H1 (cell line): ENCODE results near the gene SLC2A1. TPM values are rescaled to one million over a fixed set of nuclear protein-coding genes. Genes with fewer than 3 reads are reported as not detected.

ENCODE experiments used
- CTCF ChIA-PET: fragments of 300-600 bp; sonication (Branson Sonifier 250); formaldehyde crosslinking; loops from one replicate; lab custom pipeline; 2021; ENCODE audit not compliant: partially characterized antibody; lab: Charles Lee
- POLR2A ChIA-PET: fragments of 300-600 bp; sonication (Branson Sonifier 250); formaldehyde crosslinking; loops from one replicate; lab custom pipeline; 2021; ENCODE audit warnings: inconsistent platforms; ENCODE audit not compliant: partially characterized antibody; lab: Charles Lee
- DNase-seq, 2 experiments: peaks; one replicate each; pipeline versions ENCODE4 v3.0.0 to v3.0.0-alpha.2; 2010 to 2022; ENCODE audit warnings: low spot score in 2 of 2, low read depth in 1 of 2, mixed read lengths in 1 of 2
- FAIRE-seq: peaks from 2 replicates; lab custom pipeline; 2011; peaks lifted over from hg19 to GRCh38; lab: Jason Lieb, UNC
- H2AFZ ChIP-seq: 2 replicates; pipeline ENCODE4 v1.8.1; 2012; ENCODE audit warnings: low read length, inconsistent platforms
- H2AK5ac ChIP-seq: 2 replicates; pipeline ENCODE4 v1.6.1; 2013; ENCODE audit warnings: low read depth, low read length
- H2BK120ac ChIP-seq: replicated peaks from 2 replicates; pipeline ENCODE3; 2013; ENCODE audit warnings: low read depth, low read length, inconsistent platforms
- H2BK12ac ChIP-seq: 2 replicates; pipeline ENCODE4 v1.6.1; 2013; ENCODE audit warnings: low read depth, low read length
- H2BK15ac ChIP-seq: 2 replicates; pipeline ENCODE4 v1.6.1; 2013; ENCODE audit warnings: low read length
- H2BK20ac ChIP-seq: 2 replicates; pipeline ENCODE4 v1.6.1; 2013; ENCODE audit warnings: low read length
- H2BK5ac ChIP-seq: 2 replicates; pipeline ENCODE4 v1.6.1; 2013; ENCODE audit warnings: low read depth, low read length
- H3K14ac ChIP-seq: 2 replicates; pipeline ENCODE4 v1.6.1; 2013; ENCODE audit warnings: inconsistent platforms; ENCODE audit not compliant: insufficient read length
- H3K18ac ChIP-seq: 2 replicates; pipeline ENCODE4 v1.6.1; 2013; ENCODE audit warnings: low read length; ENCODE audit errors: extremely low read depth
- H3K23ac ChIP-seq: 2 replicates; pipeline ENCODE4 v1.6.1; 2013; ENCODE audit warnings: inconsistent platforms; ENCODE audit not compliant: insufficient read length
- H3K23me2 ChIP-seq: 2 replicates; pipeline ENCODE4 v1.6.1; 2013; ENCODE audit warnings: low read depth, low read length
- H3K27ac ChIP-seq: 2 replicates; pipeline ENCODE4 v1.6.1; 2011; ENCODE audit warnings: low read depth, low read length, inconsistent platforms
- H3K27me3 ChIP-seq, 4 experiments: replicated peaks in 1 of 4; 1 replicate in 1 of 4; 2 replicates in 3 of 4; pipeline versions ENCODE4 v1.6.1 to v1.8.1; 2011 to 2013; ENCODE audit warnings: low read length in 3 of 4, mild to moderate bottlenecking in 3 of 4, inconsistent platforms in 2 of 4, mixed read lengths in 2 of 4, moderate library complexity in 1 of 4; ENCODE audit not compliant: control insufficient read depth in 3 of 4, insufficient read depth in 3 of 4; ENCODE audit errors: extremely low read depth in 1 of 4
- H3K36me3 ChIP-seq, 4 experiments: 2 replicates each; pipeline versions ENCODE4 v1.6.1 to v1.8.1; 2011 to 2013; ENCODE audit warnings: mild to moderate bottlenecking in 4 of 4, low read length in 3 of 4, moderate library complexity in 2 of 4, control low read depth in 1 of 4, inconsistent platforms in 1 of 4; ENCODE audit not compliant: insufficient read depth in 4 of 4, control insufficient read depth in 2 of 4
- H3K4ac ChIP-seq: replicated peaks from 2 replicates; pipeline ENCODE3; 2013; ENCODE audit warnings: low read length, low read depth, mixed read lengths, inconsistent platforms; ENCODE audit not compliant: insufficient read length
- H3K4me1 ChIP-seq, 4 experiments: replicated peaks in 1 of 4; 1 replicate in 1 of 4; 2 replicates in 3 of 4; pipeline versions ENCODE4 v1.6.1 to v1.8.1; 2011 to 2013; ENCODE audit warnings: low read length in 3 of 4, inconsistent platforms in 2 of 4, mixed read lengths in 1 of 4; ENCODE audit not compliant: insufficient read depth in 4 of 4, control insufficient read depth in 3 of 4
- H3K4me2 ChIP-seq, 2 experiments: 2 replicates each; pipeline versions ENCODE4 v1.6.1 to v1.8.1; 2011 to 2013; ENCODE audit warnings: low read depth in 2 of 2, low read length in 2 of 2, control low read depth in 1 of 2, inconsistent platforms in 1 of 2, mild to moderate bottlenecking in 1 of 2; ENCODE audit not compliant: insufficient read depth in 1 of 2
- H3K4me3 ChIP-seq, 4 experiments: fragments of 200-600, 300-600 bp in 1 of 4; sonication (generic), shearing (Covaris generic), sonication (Bioruptor Twin) in 1 of 4; 2 replicates each; pipeline versions ENCODE4 v1.5.1 to v1.8.1; 2011 to 2016; ENCODE audit warnings: low read length in 4 of 4, low read depth in 3 of 4, control low read depth in 2 of 4, inconsistent platforms in 2 of 4, mild to moderate bottlenecking in 2 of 4, mixed read lengths in 1 of 4, moderate library complexity in 1 of 4; ENCODE audit not compliant: insufficient read depth in 2 of 4; ENCODE audit errors: extremely low read depth in 1 of 4
- H3K56ac ChIP-seq: replicated peaks from 2 replicates; pipeline ENCODE3; 2013; ENCODE audit warnings: low read depth, mild to moderate bottlenecking, mixed read lengths, low read length, inconsistent platforms; ENCODE audit not compliant: insufficient read length
- H3K79me1 ChIP-seq: 2 replicates; pipeline ENCODE4 v1.6.1; 2013; ENCODE audit warnings: low read depth, low read length, control low read depth
- H3K79me2 ChIP-seq, 2 experiments: 2 replicates each; pipeline versions ENCODE4 v1.6.1 to v1.8.1; 2012 to 2013; ENCODE audit warnings: low read length in 2 of 2, mild to moderate bottlenecking in 2 of 2, inconsistent platforms in 1 of 2; ENCODE audit not compliant: insufficient read depth in 2 of 2, control insufficient read depth in 1 of 2
- H3K9ac ChIP-seq, 4 experiments: replicated peaks in 1 of 4; 1 replicate in 1 of 4; 2 replicates in 3 of 4; pipeline versions ENCODE4 v1.6.1 to v1.8.1; 2011 to 2013; ENCODE audit warnings: low read depth in 3 of 4, low read length in 3 of 4, control low read depth in 2 of 4, mild to moderate bottlenecking in 2 of 4, moderate library complexity in 2 of 4, inconsistent platforms in 1 of 4; ENCODE audit errors: extremely low read depth in 1 of 4
- H3K9me3 ChIP-seq, 2 experiments: 2 replicates each; pipeline versions ENCODE4 v1.6.1 to v1.8.1; 2012 to 2013; ENCODE audit warnings: mild to moderate bottlenecking in 2 of 2, moderate library complexity in 2 of 2, control low read depth in 1 of 2, inconsistent platforms in 1 of 2, low read depth in 1 of 2, low read length in 1 of 2, mixed read lengths in 1 of 2; ENCODE audit not compliant: insufficient read depth in 2 of 2
- H4K20me1 ChIP-seq, 2 experiments: replicated peaks in 1 of 2; 2 replicates each; pipeline versions ENCODE3 to v1.8.1; 2011 to 2013; ENCODE audit warnings: inconsistent platforms in 2 of 2, low read length in 2 of 2, mild to moderate bottlenecking in 1 of 2; ENCODE audit not compliant: insufficient read depth in 2 of 2, control insufficient read depth in 1 of 2
- H4K5ac ChIP-seq: 2 replicates; pipeline ENCODE4 v1.6.1; 2013; ENCODE audit warnings: low read length, low read depth, mixed read lengths, inconsistent platforms; ENCODE audit not compliant: insufficient read length
- H4K8ac ChIP-seq: 2 replicates; pipeline ENCODE4 v1.8.0; 2013; ENCODE audit warnings: mild to moderate bottlenecking, moderate library complexity, low read length, inconsistent platforms; ENCODE audit not compliant: insufficient read depth; ENCODE audit errors: extremely low read depth
- H4K91ac ChIP-seq: replicated peaks from 2 replicates; pipeline ENCODE3; 2013; ENCODE audit warnings: low read length, mixed read lengths, inconsistent platforms; ENCODE audit not compliant: insufficient read length
- CHD2 ChIP-seq: IDR thresholded peaks from 2 replicates; pipeline ENCODE4 v1.6.1; 2012; ENCODE audit warnings: low read length, improper control_type of control experiment
- RXRA ChIP-seq: IDR thresholded peaks from 2 replicates; pipeline ENCODE4 v1.6.1; 2011; ENCODE audit warnings: low read depth, mild to moderate bottlenecking, low read length, moderate library complexity; ENCODE audit not compliant: insufficient read depth
- TEAD4 ChIP-seq: IDR thresholded peaks from 2 replicates; pipeline ENCODE4 v1.6.1; 2012; ENCODE audit warnings: low read depth, low read length, inconsistent platforms, mixed read lengths
- WGBS, 2 experiments: shearing (Covaris generic) in 1 of 2; methylation state at CpG; one replicate each; pipeline versions ENCODE4 v1.1.6 to v1.1.7; 2013 to 2015; ENCODE audit warnings: low lambda C conversion rate in 2 of 2, mixed read lengths in 2 of 2, inconsistent platforms in 1 of 2, low coverage in 1 of 2, missing lambda C conversion rate in 1 of 2; ENCODE audit not compliant: insufficient replicate concordance in 2 of 2, insufficient coverage in 1 of 2, insufficient read length in 1 of 2; ENCODE audit errors: extremely low coverage in 1 of 2, missing lambda C conversion rate in 1 of 2; 5-methylcytosine and 5-hydroxymethylcytosine counted together
- polyA plus RNA-seq, 7 experiments: library from polyadenylated mRNA; depleted of rRNA in 3 of 7; stranded (reverse) in 5 of 7; unstranded in 2 of 7; fragments of >200 nt in 5 of 7; fragments of 200-250 nt in 2 of 7; gene quantifications; 1 replicate in 5 of 7; 2 replicates in 1 of 7; 4 replicates in 1 of 7; pipeline versions ENCODE4 v1.2.1 to v1.2.3, GENCODE V29; 2011 to 2013; ENCODE audit warnings: missing spikeins in 2 of 7, mixed read lengths in 2 of 7
- total RNA-seq: library from RNA; stranded (reverse); fragmentation: NEBNext Ultra II Directional; extraction: Animal tissue kit (Norgen Biotek cat#: 25700); gene quantifications from 2 replicates; pipeline ENCODE4 v1.2.1, GENCODE V29; 2021

Gene SLC2A1
- total and polyA plus RNA-seq, 2 of the 8 experiments (the other 6 are each of a cell fraction or from before 2014, with no cell fraction given) = 230 to 308 TPM

- H2AK5ac ChIP-seq = no peak overlapping the region
- H4K8ac ChIP-seq = no peak overlapping the region
- H3K23me2 ChIP-seq = no peaks in the 10 kb centered on the region
- H3K4me2 ChIP-seq = no peak overlapping the region
- peaks cover 65 to 80% of the 10 kb centered on the region in 2 experiments for H4K20me1 ChIP-seq
- no peaks in the 10 kb centered on the region for H3K9me3 ChIP-seq
- DNase-seq (no peak), FAIRE-seq (no peak)
- no peak overlapping the region for H2AFZ ChIP-seq
- H3K27me3 ChIP-seq = no peaks in the 10 kb centered on the region
- no peak overlapping the region for H3K27ac ChIP-seq
- peaks cover 3 to 36% (median 13%) of the 10 kb centered on the region in 4 experiments; a peak in 6 of 7 replicates for H3K4me1 ChIP-seq
- H2BK120ac ChIP-seq = no peak overlapping the region
- peak overlapping the region; percentile 4; the same call in 1 of the 2 replicates for H2BK5ac ChIP-seq
- ChIA-PET POLR2A (interaction anchor here (0.8 to 5.1 kb wide), 9 partner anchors 8 to 153 kb away, joined by 3 to 40 read pairs (median 4); no protein-coding TSS in a partner anchor), CTCF (interaction anchor here (1.0 to 4.8 kb wide), 9 partner anchors 8 to 160 kb away, joined by 3 to 48 read pairs (median 5); no protein-coding TSS in a partner anchor)
- no peak overlapping the region for H2BK15ac ChIP-seq
- H3K18ac ChIP-seq = no peak overlapping the region
- no peak overlapping the region for H3K9ac ChIP-seq
- peaks cover 14 to 100% of the 10 kb centered on the region in 2 experiments; a peak in 3 of 4 replicates for H3K79me2 ChIP-seq
- H2BK12ac ChIP-seq = no peak overlapping the region
- no peak overlapping the region for H3K23ac ChIP-seq
- no peak overlapping the region for H3K4ac ChIP-seq
- WGBS, 2 experiments = 83% methylated on average over 6 of the region's 6 CpGs; no CpG with 5 or more reads in 1 of the 2 experiments
- H3K79me1 ChIP-seq = peaks cover 29% of the 10 kb centered on the region
- H3K56ac ChIP-seq = no peak overlapping the region
- H3K4me3 ChIP-seq = no peak overlapping the region
- peaks cover 41 to 92% (median 69%) of the 10 kb centered on the region in 4 experiments for H3K36me3 ChIP-seq
- no peak overlapping the region for H3K14ac ChIP-seq
- no peak overlapping the region for H2BK20ac ChIP-seq
- H4K5ac ChIP-seq = no peak overlapping the region
- H4K91ac ChIP-seq = no peak overlapping the region
- no peak for TF ChIP-seq TEAD4
- TF ChIP-seq CHD2 = no peak
- TF ChIP-seq RXRA = no peak
These were observed 20.6 kb downstream of the SLC2A1 start for GRCh38 chr1:42937836-42938644.
